Stimulated activated CD8-positive, alpha-beta memory T cell treated with anti-CD3 and anti-CD28 coated beads, Interleukin-12 subunit alpha, Interleukin-12 subunit beta, amount 100 ng/mL, for 1 hour (primary cell): Measurements from ENCODE around the gene COL5A2.

Source experiments
- DNase-seq: peaks from one replicate; pipeline ENCODE4 v3.0.0-alpha.2; 2020; ENCODE audit warnings: low read depth

The COL5A2 gene

DNA sequence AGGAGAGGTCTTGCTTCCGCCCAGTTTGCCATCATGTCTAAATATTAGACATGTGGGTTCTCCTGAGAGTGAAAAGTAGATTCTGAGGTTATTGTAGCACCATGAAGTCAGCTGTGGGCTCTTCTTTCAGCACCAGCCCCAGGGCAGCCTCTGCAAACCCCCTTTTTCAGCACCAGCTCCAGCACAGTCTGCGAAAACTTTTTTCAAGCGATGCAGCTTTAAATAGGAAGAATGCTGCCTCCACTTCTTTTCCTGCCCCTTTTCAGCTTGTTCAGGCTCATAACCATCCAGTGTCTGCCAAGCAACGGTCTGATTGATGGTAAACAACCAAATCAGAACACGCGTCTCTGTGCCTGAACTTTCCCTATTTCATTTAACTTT lies at the start of gene COL5A2:
Gene COL5A2, minus strand, starts transcription at position 192 of the 381 bp plus-strand sequence. Its CDS starts 157 bp downstream, at position 35.
- DNase-seq: no peak

- DNase-seq: no peak
Measured at GRCh38 chr2:189226017-189226416, 46.5 kb upstream of the COL5A2 start.

DNA sequence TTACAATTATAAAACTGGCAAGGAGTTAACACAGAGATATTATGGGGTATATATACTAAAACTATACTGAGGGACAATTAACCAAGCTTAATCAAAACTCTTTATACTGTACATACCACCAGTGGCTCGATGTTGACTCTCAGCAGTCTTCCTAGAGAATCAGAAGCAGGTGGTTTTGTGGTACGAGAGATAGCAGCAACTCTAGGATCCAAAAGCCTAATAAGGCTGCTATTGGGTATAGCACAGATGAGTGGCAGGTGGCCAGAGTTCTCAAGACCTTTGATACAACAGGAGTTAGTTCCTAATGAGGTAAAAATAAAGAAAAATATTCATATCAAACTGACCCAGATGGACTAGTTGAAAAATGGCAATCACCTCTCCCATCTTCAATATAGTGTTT lies 45.5 kb upstream of the COL5A2 start:
- no peak for DNase-seq

DNA sequence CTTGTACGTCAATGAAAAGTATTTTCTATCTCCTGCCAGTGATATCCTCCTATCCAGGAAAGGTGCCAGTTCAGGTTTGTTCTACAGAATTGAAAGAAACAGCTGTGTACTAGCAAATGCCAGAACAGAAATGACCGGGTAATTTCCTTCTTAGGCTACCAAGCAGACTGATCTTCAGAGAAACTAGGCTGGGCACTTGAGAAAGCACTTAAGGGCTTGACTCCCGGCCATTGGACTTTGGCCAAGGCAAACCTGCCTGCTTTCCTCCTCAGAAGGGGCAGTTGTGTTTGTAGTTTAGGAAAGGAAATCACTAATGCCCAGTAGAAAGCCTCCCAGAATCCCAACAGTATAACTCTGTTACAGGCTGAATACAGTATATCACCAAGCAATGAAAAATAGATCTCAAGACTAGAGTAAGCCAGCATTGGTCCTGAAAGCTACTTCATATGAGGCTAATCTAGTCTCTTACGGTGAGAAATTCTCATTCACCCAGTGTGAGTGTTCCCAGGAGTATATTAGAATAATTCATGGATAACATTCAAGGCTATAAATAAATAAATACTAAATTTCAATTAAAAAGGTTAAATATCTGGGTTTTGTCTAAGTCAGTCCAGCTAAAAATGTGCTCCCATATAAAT lies 43.0 kb upstream of the COL5A2 start:
- DNase-seq: no peak

GRCh38 chr2:189221811-189222467 lies 42.4 kb upstream of the COL5A2 start:
- DNase-seq: no peak

DNA sequence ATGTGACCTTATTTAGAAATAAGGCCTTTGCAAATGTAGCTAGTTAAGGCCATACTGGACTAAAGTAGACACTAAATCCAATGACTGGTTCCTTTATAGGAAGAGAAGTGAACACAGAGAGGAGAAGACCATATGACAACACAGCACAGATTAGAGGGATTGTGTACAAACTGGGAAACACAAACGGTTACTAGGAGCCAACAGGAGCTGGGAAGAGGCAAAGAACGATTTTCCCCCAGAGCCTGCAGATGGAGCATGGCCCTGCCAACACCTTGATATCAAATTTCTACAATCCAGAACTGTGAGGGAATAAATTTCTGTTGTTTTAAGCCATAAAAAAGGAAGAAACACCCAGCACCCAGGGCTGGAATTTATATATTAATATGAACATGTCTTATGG lies 38.7 kb upstream of the COL5A2 start:
- no peak for DNase-seq

DNA sequence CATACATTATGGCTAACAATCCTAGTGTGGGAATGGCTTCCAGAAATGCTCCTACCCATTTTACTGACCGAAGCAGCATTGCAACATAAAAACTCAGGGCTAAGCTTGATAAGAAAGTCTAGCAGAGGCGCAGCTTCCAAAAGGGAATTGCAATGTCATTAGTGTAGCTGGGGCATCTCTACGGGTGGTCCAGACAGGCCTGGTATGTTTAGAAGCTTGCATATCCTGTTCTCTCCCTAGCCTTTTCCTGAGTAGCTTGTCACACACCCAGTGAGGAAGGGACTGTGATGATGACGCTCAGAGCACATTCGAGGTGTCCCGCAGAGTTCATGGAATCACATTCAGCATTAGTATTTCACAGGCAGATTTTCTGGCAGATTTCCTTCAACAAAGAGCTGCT lies 38.0 kb upstream of the COL5A2 start:
- no peak for DNase-seq

DNA sequence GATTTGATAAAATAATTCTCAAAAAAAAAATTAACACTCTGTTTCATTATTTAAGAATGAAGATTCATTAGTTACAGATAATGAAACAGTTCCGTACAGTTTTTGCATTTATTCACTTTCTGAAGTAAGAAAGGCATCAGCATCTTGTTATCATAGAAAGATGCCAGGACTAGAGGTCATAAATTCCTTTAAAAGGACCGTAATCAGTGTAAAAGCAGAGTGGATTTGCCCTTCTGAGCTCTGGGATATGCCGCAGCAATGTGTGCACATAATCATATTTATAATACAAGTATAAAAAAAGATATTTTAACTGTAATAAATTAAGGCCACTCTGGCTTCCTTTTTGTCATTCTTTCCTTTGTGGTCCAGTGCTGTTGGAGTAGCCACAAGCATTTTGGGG lies 37.5 kb upstream of the COL5A2 start:
- DNase-seq: no peak

- no peak for DNase-seq
Measured at GRCh38 chr2:189214484-189214883, 34.9 kb upstream of the COL5A2 start.

DNA sequence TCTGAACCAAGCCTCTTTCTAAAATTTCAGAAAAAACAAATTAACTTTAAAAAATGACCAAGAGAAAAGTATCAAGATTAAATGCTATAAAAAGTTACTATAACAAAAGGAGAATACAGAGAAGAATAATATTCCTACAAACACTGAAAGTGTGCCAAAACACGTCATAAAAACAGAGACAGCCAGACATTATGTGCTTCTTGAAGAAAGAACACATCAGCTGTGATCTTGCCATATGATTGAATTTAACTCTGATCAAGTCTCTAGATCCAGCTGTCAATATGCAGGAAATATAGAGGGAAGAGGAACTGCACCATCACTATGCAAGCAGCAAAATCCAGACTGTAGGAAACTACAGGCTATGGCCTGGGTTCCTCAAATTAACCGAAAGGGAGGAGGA lies 33.7 kb upstream of the COL5A2 start:
- no peak for DNase-seq

DNA sequence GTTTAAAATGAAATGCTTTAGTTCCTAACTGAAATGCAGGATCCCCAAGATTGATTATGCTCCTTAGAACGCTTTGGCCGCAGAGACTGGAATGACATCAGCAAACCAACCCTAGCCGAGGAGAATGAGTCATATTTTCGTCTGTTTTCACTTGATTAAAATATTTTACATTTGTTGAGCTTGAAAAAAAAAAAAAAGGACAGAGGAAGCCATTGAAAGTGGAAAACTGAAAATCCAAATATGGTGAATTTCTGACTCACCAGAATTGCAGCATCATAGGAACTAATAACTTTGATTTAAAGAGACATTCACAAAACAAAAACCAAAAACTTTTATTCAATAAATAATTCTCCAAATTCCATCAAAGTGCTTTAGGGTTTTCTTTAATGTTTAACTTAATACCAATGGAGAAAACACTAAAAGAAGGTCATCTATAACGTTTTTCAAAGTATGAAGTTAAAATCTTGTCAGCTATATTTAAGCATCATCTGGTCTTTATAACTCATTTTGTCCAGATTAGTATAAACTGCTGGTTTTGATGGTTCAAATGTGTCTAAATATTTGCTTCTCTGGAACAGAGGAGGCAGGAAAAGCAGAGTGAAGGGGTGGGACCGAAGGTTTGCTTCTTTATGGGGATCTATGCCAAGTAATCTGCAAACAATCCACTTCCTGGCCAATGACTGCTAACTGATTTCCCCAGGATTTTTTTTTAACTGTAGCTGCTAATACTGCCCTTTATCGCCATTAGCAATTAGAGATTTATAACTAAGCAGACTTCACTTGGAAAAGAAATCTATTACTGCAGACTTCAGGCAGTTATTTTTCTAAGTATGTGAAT lies 30.9 kb upstream of the COL5A2 start:
- DNase-seq: no peak

GRCh38 chr2:189208254-189208653 lies 28.7 kb upstream of the COL5A2 start:
- no peak for DNase-seq

DNA sequence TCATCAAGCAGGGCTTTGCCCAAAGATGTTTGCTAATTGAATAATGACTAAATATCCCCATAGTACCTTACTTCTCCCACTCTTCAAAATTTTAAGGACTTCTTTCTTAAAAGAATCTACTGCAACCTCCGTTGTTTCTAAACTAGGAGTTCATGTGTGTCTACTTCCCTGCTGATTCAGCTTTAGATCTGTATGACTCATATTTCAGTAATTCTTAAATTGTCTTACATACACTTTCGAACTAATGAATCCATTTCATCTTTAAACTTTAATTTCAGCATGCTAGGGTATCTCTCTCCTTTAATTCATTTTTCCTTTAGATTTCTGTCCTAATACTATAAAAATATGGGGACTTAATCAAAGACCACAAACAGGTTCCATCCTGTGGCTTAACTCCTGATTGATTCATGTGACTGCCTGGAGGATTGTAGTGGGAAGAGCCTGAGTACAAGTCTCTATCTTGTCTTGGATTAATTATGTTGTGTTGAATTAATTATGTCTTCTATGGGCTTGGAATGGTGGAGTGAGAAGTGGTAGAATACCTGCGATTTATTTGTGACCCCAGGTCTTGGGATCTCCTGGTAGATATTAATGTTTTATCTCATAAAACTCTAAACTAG lies 24.9 kb upstream of the COL5A2 start:
- no peak for DNase-seq

- DNase-seq: no peak
Measured at GRCh38 chr2:189203177-189203799, 23.7 kb upstream of the COL5A2 start.

- no peak for DNase-seq
Measured at GRCh38 chr2:189199797-189200196, 20.2 kb upstream of the COL5A2 start.

- no peak for DNase-seq
Measured at GRCh38 chr2:189192766-189193165, 13.2 kb upstream of the COL5A2 start.

DNA sequence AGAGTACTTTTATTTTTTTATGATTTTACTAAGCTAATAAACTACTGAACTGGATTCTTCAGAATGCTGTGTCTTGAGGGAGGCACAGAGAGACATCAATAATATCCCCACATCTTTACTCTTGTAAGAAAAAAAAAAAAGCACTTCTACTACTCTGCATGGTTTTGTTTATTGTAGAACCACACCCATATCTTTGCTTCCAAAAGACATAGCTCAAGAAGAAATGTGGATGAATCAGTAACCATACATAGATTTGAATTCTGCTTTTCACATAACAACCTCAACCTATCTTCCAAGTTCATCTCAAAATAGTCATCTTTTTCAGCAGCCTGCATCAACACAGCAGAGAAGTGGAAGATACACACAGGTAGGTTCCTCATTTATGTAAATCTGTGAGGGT lies 12.2 kb upstream of the COL5A2 start:
- no peak for DNase-seq

DNA sequence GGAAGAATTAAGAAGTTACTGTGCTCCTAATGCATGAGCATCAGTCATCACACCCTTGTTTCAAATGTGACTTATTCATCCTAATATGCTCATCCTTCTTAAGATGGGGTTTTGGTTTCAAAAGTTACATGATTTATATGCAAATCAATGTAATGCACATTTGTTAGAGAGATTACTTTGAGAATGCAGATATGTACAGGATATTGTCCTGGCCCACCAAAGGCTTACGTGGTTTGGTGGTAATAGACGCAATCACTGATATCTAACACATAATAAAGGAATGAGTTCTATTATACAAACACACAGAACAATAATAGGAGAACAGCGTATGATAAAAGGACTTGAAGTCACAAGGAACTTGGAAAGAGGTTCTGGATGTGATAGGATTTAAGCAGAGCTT lies 11.1 kb upstream of the COL5A2 start:
- no peak for DNase-seq

DNA sequence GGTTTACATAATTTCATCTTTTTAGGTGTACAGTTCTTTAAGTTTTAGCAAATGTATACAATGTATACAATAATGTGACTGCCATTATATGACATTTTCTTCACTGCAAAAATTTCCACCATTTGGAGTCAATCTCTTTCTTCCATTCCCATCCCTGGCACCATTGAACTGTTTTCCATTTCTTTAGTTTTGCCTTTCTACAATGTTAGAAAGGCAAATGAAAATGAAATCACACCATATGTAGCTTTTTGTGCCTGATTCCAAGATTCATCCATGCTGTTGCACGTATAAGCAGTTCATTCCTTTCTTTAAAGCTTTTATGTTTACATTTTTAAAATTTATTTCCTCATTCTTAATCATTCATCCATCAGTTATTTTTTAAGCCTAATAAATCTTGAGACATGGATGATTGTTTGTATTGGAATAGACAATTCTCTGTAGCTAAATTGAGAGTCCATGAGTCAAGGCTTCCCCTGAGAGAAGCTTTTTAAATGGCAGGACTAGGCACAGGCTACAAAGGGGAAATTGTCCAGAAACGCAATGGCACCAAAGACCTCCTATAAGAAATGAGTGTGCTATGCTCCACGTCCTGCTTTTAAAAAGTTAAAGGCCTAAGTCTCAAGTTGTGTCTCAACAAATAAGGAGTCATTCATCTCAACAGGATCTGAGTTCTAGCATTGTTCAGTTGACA lies 8.7 kb upstream of the COL5A2 start:
- DNase-seq: no peak

- DNase-seq: no peak
Measured at GRCh38 chr2:189183170-189183569, 3.6 kb upstream of the COL5A2 start.

DNA sequence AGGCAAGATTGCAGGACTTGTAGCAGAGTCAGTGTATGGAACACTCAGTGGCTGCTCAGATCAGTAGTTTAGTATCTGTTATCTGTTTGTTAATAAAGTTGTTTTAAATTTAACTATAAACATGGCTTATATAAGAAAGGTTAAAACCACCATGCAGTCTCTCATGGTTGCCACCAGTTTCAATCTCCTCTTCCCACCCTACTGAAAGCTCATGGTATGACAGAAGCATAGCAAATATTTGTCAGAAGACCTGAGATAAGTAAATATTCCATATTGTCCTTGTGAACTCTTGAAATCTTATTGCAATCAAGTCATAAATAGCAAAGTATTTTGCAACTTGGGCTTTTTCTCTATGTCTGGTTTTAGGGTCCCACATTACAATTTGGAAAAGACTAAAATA lies 2.1 kb upstream of the COL5A2 start:
- no peak for DNase-seq
